Endothelial cell of umbilical vein (primary cell): ENCODE data around the gene SDCCAG8. TPM values are rescaled to one million over a fixed set of nuclear protein-coding genes. Genes with fewer than 3 reads are reported as not detected.

Experiments
- BruUV-seq: library from RNA; stranded (reverse); fragments of 400-500 nt; replicated peaks from 2 replicates; lab custom pipeline; 2021; lab: Mats Ljungman, UMichigan
- CTCF ChIA-PET: fragments of 300-600, 350-600 bp; sonication (Branson Sonifier 250); formaldehyde crosslinking; loops from one replicate; lab custom pipeline; 2021; ENCODE audit warnings: antibody characterized with exemption, inconsistent platforms; lab: Charles Lee
- POLR2A ChIA-PET: fragments of 300-600, 350-600 bp; sonication (Branson Sonifier 250); formaldehyde crosslinking; loops from one replicate; lab custom pipeline; 2021; ENCODE audit warnings: antibody characterized with exemption, inconsistent platforms; lab: Charles Lee
- DNase-seq: peaks from one replicate; pipeline ENCODE4 v3.0.0-alpha.2; 2011; ENCODE audit warnings: low read depth, low spot score
- FAIRE-seq: peaks from 2 replicates; lab custom pipeline; 2011; peaks lifted over from hg19 to GRCh38; lab: Jason Lieb, UNC
- H2AFZ ChIP-seq: 2 replicates; pipeline ENCODE4 v1.6.0; 2012; ENCODE audit warnings: low read depth, low read length, control low read depth, inconsistent platforms
- H3K27ac ChIP-seq: 2 replicates; pipeline ENCODE4 v1.5.1; 2011; ENCODE audit warnings: low read depth, mild to moderate bottlenecking, control low read depth, low read length, moderate library complexity; ENCODE audit not compliant: insufficient read depth
- H3K27me3 ChIP-seq, 2 experiments: 2 replicates each; pipeline versions ENCODE4 v1.6.0 to v1.6.1; 2011; ENCODE audit warnings: low read length in 2 of 2, mixed read lengths in 1 of 2; ENCODE audit not compliant: control insufficient read depth in 2 of 2, insufficient read depth in 2 of 2
- H3K36me3 ChIP-seq, 2 experiments: 2 replicates in 1 of 2; 3 replicates in 1 of 2; pipeline ENCODE4 v1.5.1; 2011; ENCODE audit warnings: low read length in 2 of 2, mild to moderate bottlenecking in 1 of 2, moderate library complexity in 1 of 2; ENCODE audit not compliant: control insufficient read depth in 2 of 2, insufficient read depth in 2 of 2; ENCODE audit errors: extremely low read depth in 1 of 2
- H3K4me1 ChIP-seq: 3 replicates; pipeline ENCODE4 v1.5.1; 2011; ENCODE audit warnings: mild to moderate bottlenecking, low read length; ENCODE audit not compliant: control insufficient read depth, insufficient read depth; ENCODE audit errors: extremely low read depth
- H3K4me2 ChIP-seq: 2 replicates; pipeline ENCODE4 v1.6.1; 2011; ENCODE audit warnings: low read length, control low read depth, mixed read lengths; ENCODE audit not compliant: insufficient read depth
- H3K4me3 ChIP-seq, 3 experiments: fragments of 200-600 bp in 1 of 3; sonication (generic), shearing (Covaris generic) in 1 of 3; replicated peaks in 1 of 3; 2 replicates each; pipeline ENCODE4 v1.5.1; 2011 to 2016; ENCODE audit warnings: control low read depth in 3 of 3, low read length in 3 of 3, mild to moderate bottlenecking in 2 of 3, inconsistent platforms in 1 of 3, low read depth in 1 of 3, moderate library complexity in 1 of 3; ENCODE audit not compliant: insufficient read depth in 1 of 3
- H3K79me2 ChIP-seq: 2 replicates; pipeline ENCODE4 v1.6.0; 2012; ENCODE audit warnings: low read length, inconsistent platforms; ENCODE audit not compliant: control insufficient read depth, insufficient read depth
- H3K9ac ChIP-seq: replicated peaks from 2 replicates; pipeline ENCODE3; 2011; ENCODE audit warnings: low read length, control low read depth; ENCODE audit not compliant: insufficient read depth; ENCODE audit errors: extremely low read depth
- H3K9me1 ChIP-seq: replicated peaks from 3 replicates; pipeline ENCODE4 v1.6.0; 2011; ENCODE audit warnings: mild to moderate bottlenecking, low read length; ENCODE audit not compliant: control insufficient read depth, insufficient read depth; ENCODE audit errors: extremely low read depth
- H3K9me3 ChIP-seq: replicated peaks from 2 replicates; pipeline ENCODE4 v1.5.1; 2012; ENCODE audit warnings: low read length, inconsistent platforms; ENCODE audit not compliant: control insufficient read depth, insufficient read depth
- H4K20me1 ChIP-seq: replicated peaks from 2 replicates; pipeline ENCODE3; 2011; ENCODE audit warnings: mild to moderate bottlenecking, low read length; ENCODE audit not compliant: control insufficient read depth, insufficient read depth; ENCODE audit errors: extremely low read depth
- EZH2 ChIP-seq: IDR thresholded peaks from 2 replicates; pipeline ENCODE4 v1.6.1; 2012; ENCODE audit warnings: borderline replicate concordance, low read depth, mild to moderate bottlenecking, moderate library complexity, low read length, inconsistent platforms; ENCODE audit not compliant: severe bottlenecking
- FOS ChIP-seq: IDR thresholded peaks from 2 replicates; pipeline ENCODE4 v1.6.1; 2011; ENCODE audit warnings: mild to moderate bottlenecking, low read length, moderate library complexity, borderline replicate concordance; ENCODE audit not compliant: insufficient read depth
- GATA2 ChIP-seq: IDR thresholded peaks from 2 replicates; pipeline ENCODE4 v1.7.0; 2011; ENCODE audit warnings: low read depth, mild to moderate bottlenecking, moderate library complexity, mixed read lengths, low read length; ENCODE audit not compliant: insufficient read length, insufficient read depth
- JUN ChIP-seq: IDR thresholded peaks from 2 replicates; pipeline ENCODE4 v1.6.1; 2011; ENCODE audit warnings: borderline replicate concordance, low read depth; ENCODE audit not compliant: insufficient read length, insufficient read depth
- MYC ChIP-seq: IDR thresholded peaks from one replicate; pipeline ENCODE4 v1.6.1; 2011; ENCODE audit warnings: mild to moderate bottlenecking, low read depth, low read length
- POLR2A ChIP-seq: IDR thresholded peaks from 2 replicates; pipeline ENCODE4 v1.6.1; 2012; ENCODE audit warnings: low read depth, mild to moderate bottlenecking, control low read depth, low read length
- POLR2AphosphoS5 ChIP-seq: IDR thresholded peaks from 2 replicates; pipeline ENCODE4 v1.6.1; 2012; ENCODE audit warnings: low read depth, mild to moderate bottlenecking, control low read depth, low read length, moderate library complexity; ENCODE audit not compliant: insufficient read depth
- dilution Hi-C: fragments of 300-500 bp; cut with MboI; formaldehyde crosslinking; loops from one replicate; pipeline ENCODE4 v1.15.0; 2019; ENCODE audit warnings: low sequenced_read_pairs; ENCODE audit not compliant: extremely low pct_ligation_motif_present
- intact Hi-C: fragments of 100-400 bp; cut with micrococcal nuclease; formaldehyde crosslinking; loops from one replicate; pipeline ENCODE4 v1.10.0; 2022
- polyA plus RNA-seq, 4 experiments: library from polyadenylated mRNA; depleted of rRNA in 3 of 4; stranded (reverse) in 3 of 4; unstranded in 1 of 4; fragments of >200 nt; gene quantifications; 2 replicates each; pipeline versions ENCODE4 v1.2.1 to v1.2.3, GENCODE V29; 2011 to 2012; ENCODE audit warnings: missing spikeins in 1 of 4
- total RNA-seq: library from RNA; stranded (reverse); gene quantifications from 2 replicates; pipeline ENCODE4 v1.2.3, GENCODE V29; 2021
- TF ChIP-seq, protein P1 (sequence below): IDR thresholded peaks from 2 replicates; pipeline ENCODE4 v1.6.1; 2011; ENCODE audit not compliant: insufficient read depth, insufficient read length
- TF ChIP-seq, protein P2 (sequence below), 2 donors: IDR thresholded peaks; 1 replicate in 1 of 2; 2 replicates in 1 of 2; pipeline ENCODE4 v1.5.1; 2011; ENCODE audit warnings: low read length in 2 of 2, mild to moderate bottlenecking in 2 of 2, moderate library complexity in 2 of 2, control low read depth in 1 of 2, inconsistent platforms in 1 of 2, low read depth in 1 of 2; ENCODE audit not compliant: insufficient read depth in 1 of 2; ENCODE audit errors: extremely low read depth in 1 of 2

SDCCAG8 gene
- total and polyA plus RNA-seq, 2 donors (not counting 3 experiments of a cell fraction or from before 2014, with no cell fraction given), result 14.6 to 25.7 TPM

DNA sequence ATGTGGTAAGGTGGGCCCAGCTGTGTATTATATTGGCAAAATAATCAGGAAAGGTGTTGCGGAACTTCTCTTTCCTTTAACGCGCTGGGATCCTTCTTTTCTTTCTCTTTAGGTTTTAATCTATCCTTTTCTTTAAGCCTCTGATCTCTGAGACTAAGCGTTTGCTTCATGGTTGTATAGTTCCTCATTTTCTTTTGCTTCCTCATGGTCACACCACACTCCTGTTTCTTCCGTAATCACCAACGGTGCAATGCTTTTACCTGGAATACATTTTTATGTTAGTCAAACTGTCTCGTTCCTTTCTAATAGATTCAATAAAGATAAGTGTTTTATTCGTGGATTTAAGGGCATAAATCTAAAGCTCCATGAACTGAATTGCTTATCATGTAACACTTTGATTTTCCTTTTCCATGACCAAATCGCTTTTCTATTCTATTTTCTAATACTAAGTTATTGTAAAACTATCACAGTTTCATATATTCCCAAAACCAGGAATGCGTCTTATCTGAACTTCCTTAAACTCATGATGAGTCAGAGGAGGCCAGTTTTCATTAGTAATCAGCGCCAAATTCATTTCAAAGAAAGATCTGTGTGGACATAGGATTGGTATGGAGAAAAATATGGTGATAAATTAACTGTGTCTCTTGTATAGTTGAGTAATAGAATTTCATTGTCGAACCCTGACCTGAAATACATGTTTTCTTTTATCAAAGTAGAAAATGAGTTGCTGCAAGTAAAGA lies 12.2 kb downstream of the SDCCAG8 start:
- DNase-seq, result peak; percentile 92
- peaks cover 35% of the 10 kb centered on the region for H3K79me2 ChIP-seq
- H3K4me2 ChIP-seq, result peak overlapping the region; percentile 86
- TF ChIP-seq FOS, result peak; percentile 96
- peak; percentile 91 for TF ChIP-seq JUN
- TF ChIP-seq EZH2, result no peak
- TF ChIP-seq POLR2AphosphoS5, result peak; percentile 53
- no peak for TF ChIP-seq MYC
- TF ChIP-seq, protein P1, sequence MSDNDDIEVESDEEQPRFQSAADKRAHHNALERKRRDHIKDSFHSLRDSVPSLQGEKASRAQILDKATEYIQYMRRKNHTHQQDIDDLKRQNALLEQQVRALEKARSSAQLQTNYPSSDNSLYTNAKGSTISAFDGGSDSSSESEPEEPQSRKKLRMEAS, result no peak
- no peak for TF ChIP-seq POLR2A
- peak; percentile 54 for TF ChIP-seq GATA2
- TF ChIP-seq, protein P2, sequence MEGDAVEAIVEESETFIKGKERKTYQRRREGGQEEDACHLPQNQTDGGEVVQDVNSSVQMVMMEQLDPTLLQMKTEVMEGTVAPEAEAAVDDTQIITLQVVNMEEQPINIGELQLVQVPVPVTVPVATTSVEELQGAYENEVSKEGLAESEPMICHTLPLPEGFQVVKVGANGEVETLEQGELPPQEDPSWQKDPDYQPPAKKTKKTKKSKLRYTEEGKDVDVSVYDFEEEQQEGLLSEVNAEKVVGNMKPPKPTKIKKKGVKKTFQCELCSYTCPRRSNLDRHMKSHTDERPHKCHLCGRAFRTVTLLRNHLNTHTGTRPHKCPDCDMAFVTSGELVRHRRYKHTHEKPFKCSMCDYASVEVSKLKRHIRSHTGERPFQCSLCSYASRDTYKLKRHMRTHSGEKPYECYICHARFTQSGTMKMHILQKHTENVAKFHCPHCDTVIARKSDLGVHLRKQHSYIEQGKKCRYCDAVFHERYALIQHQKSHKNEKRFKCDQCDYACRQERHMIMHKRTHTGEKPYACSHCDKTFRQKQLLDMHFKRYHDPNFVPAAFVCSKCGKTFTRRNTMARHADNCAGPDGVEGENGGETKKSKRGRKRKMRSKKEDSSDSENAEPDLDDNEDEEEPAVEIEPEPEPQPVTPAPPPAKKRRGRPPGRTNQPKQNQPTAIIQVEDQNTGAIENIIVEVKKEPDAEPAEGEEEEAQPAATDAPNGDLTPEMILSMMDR (IDR thresholded peaks at IDR 0.05; ENCODE audit: extremely low read depth in 1 of 2, insufficient read depth in 1 of 2, low read depth in 1 of 2, low read length in 2 of 2), result no peak
- H3K27me3 ChIP-seq, result no peaks in the 10 kb centered on the region
- BruUV-seq, result TSS peak; percentile 64
- H3K36me3 ChIP-seq, result no peaks in the 10 kb centered on the region
- ChIA-PET POLR2A (no interaction called here), CTCF (no interaction called here)
- intact Hi-C loops (loop anchor here (1.0 kb wide), 2 partner anchors 13 to 19 kb away; partner anchors contain the start of gene CEP170), dilution Hi-C loops (no loop called here)
- FAIRE-seq, result peak; percentile 33
- H3K9me1 ChIP-seq, result no peaks in the 10 kb centered on the region
- H3K4me3 ChIP-seq, result peak overlapping the region in 1 of 3 experiments; percentile 35
- H4K20me1 ChIP-seq, result no peaks in the 10 kb centered on the region
- peak overlapping the region; percentile 93 for H3K27ac ChIP-seq
- H2AFZ ChIP-seq, result no peak overlapping the region
- peak overlapping the region; percentile 80 for H3K9ac ChIP-seq
- no peaks in the 10 kb centered on the region for H3K9me3 ChIP-seq
- H3K4me1 ChIP-seq, result peaks cover 72% of the 10 kb centered on the region
